ENCODE data around the gene HMCN1.

The HMCN1 gene

GRCh38 chr1:186099336-186100104 is 365.3 kb downstream of the HMCN1 start:
- DNase-seq, result no peak
- Mint-ChIP-seq H3K27me3 (no peaks in the 10 kb centered on the region), H3K4me1 (peaks cover 0 to 4% of the 10 kb centered on the region in 2 donors), H3K4me3 (no peak overlapping the region), H3K36me3 (no peaks in the 10 kb centered on the region), H3K27ac (no peak overlapping the region), H3K9me3 (no peaks in the 10 kb centered on the region)
- no peak for ATAC-seq (replicated peaks)

- Mint-ChIP-seq H3K9me3 (no peaks in the 10 kb centered on the region), H3K4me3 (no peak overlapping the region), H3K27me3 (no peaks in the 10 kb centered on the region), H3K27ac (no peak overlapping the region), H3K36me3 (no peaks in the 10 kb centered on the region), H3K4me1 (peaks cover 0 to 4% of the 10 kb centered on the region in 2 donors)
- no peak for DNase-seq
- ATAC-seq (replicated peaks), result no peak
Measured at GRCh38 chr1:186102107-186102506, 367.9 kb downstream of the HMCN1 start.

GRCh38 chr1:186102547-186103148 is 368.5 kb downstream of the HMCN1 start:
- Mint-ChIP-seq H3K36me3 (no peaks in the 10 kb centered on the region), H3K27me3 (no peaks in the 10 kb centered on the region), H3K4me1 (peaks cover 0 to 4% of the 10 kb centered on the region in 2 donors), H3K4me3 (no peak overlapping the region), H3K27ac (no peak overlapping the region), H3K9me3 (no peaks in the 10 kb centered on the region)
- DNase-seq (no peak), ATAC-seq (replicated peaks) (no peak)

DNA sequence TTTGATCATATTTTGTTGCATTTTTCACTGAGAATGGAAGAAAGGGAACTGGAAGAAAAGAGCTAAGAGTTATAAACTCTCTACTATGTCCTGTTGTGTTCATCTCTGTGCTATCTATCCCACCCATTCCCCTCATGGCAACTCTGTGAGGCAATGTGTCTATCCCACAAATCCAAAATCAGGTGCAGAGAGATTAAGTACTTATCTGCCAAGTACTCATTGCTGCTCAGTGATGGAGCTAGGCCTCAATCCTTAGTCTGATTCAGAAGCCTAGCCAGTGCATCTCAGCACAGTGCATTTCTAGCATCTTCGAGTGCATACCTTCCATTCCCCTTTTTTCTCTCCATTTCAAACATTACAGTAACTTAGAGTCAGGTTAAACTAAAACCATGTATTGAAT is 370.3 kb downstream of the HMCN1 start:
- no peak overlapping the region for H3K4me3 Mint-ChIP-seq
- no peaks in the 10 kb centered on the region for H3K27me3 Mint-ChIP-seq
- no peak overlapping the region for H3K27ac Mint-ChIP-seq
- no peaks in the 10 kb centered on the region for H3K36me3 Mint-ChIP-seq
- ATAC-seq (replicated peaks) (no peak), DNase-seq (no peak)
- H3K9me3 Mint-ChIP-seq, result no peaks in the 10 kb centered on the region
- peaks cover 0 to 4% of the 10 kb centered on the region in 2 donors for H3K4me1 Mint-ChIP-seq

GRCh38 chr1:186112280-186112679 is 378.1 kb downstream of the HMCN1 start:
- Mint-ChIP-seq H3K27me3 (no peaks in the 10 kb centered on the region), H3K4me1 (peaks cover 3 to 5% of the 10 kb centered on the region in 2 donors), H3K4me3 (no peak overlapping the region), H3K36me3 (no peaks in the 10 kb centered on the region), H3K9me3 (peaks cover 3 to 7% of the 10 kb centered on the region in 2 donors), H3K27ac (no peak overlapping the region)
- no peak for DNase-seq
- no peak for ATAC-seq (replicated peaks)

DNA sequence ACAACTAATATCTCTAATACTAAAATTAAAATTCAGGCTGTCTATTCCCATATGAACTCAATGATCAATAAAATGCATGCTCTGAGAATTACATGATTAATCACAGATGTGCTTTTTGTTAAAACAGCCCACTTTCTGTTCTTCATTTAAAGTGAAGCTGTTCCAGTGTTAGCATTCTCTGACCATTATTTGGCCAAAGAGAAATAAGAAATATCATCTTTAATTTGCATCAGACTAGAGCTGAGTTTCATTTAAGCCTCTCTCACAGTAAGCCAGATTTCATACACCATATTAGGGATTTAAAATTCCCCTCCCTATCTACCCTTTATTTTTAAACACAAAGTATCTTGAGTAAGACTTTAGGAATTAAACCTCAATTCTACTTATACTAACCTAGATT is 379.3 kb downstream of the HMCN1 start:
- peaks cover 3 to 7% of the 10 kb centered on the region in 2 donors for H3K9me3 Mint-ChIP-seq
- no peak overlapping the region for H3K4me3 Mint-ChIP-seq
- H3K27me3 Mint-ChIP-seq, result no peaks in the 10 kb centered on the region
- H3K4me1 Mint-ChIP-seq, result peaks cover 3 to 5% of the 10 kb centered on the region in 2 donors
- no peak overlapping the region for H3K27ac Mint-ChIP-seq
- no peaks in the 10 kb centered on the region for H3K36me3 Mint-ChIP-seq
- ATAC-seq (replicated peaks), result no peak
- no peak for DNase-seq

GRCh38 chr1:186118724-186119123 is 384.5 kb downstream of the HMCN1 start:
- Mint-ChIP-seq H3K27me3 (peaks cover 0 to 5% of the 10 kb centered on the region in 2 donors), H3K4me3 (no peak overlapping the region), H3K4me1 (no peaks in the 10 kb centered on the region), H3K27ac (no peak overlapping the region), H3K36me3 (no peaks in the 10 kb centered on the region), H3K9me3 (peaks cover 0 to 2% of the 10 kb centered on the region in 2 donors)
- no peak for ATAC-seq (replicated peaks)
- no peak for DNase-seq

GRCh38 chr1:186122837-186123236 is 388.6 kb downstream of the HMCN1 start:
- no peak for ATAC-seq (replicated peaks)

DNA sequence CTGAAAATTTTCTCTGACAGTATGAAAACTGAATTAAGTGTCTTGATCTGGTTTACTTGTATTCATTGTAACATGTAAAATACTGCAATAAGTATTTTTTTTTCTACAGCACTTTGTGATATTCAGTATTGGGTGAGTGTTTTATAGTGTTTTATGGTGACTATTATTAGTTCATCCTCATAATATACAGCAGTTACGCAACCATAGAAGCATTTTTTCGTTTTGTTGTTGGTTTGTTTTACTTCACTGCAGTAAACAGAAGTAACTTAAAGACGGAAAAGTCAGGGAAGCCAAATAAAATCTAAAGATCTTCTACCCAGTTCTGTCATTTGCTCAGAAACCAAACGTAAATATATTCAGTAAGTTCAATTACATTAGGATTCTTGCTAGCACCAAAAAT is 390.8 kb downstream of the HMCN1 start:
- H3K4me3 Mint-ChIP-seq, result no peak overlapping the region
- H3K4me1 Mint-ChIP-seq, result no peaks in the 10 kb centered on the region
- DNase-seq, result no peak
- no peaks in the 10 kb centered on the region for H3K36me3 Mint-ChIP-seq
- no peak overlapping the region for H3K27ac Mint-ChIP-seq
- ATAC-seq (replicated peaks), result no peak
- H3K27me3 Mint-ChIP-seq, result peaks cover 0 to 5% of the 10 kb centered on the region in 2 donors
- H3K9me3 Mint-ChIP-seq, result peaks cover 0 to 2% of the 10 kb centered on the region in 2 donors

More at GRCh38 chr1:186122837-186123236, 388.6 kb downstream of the HMCN1 start:
- no peaks in the 10 kb centered on the region for H3K36me3 Mint-ChIP-seq
- no peak overlapping the region for H3K4me3 Mint-ChIP-seq
- DNase-seq, result no peak
- peaks cover 0 to 2% of the 10 kb centered on the region in 2 donors for H3K9me3 Mint-ChIP-seq
- H3K27me3 Mint-ChIP-seq, result peaks cover 0 to 5% of the 10 kb centered on the region in 2 donors
- H3K4me1 Mint-ChIP-seq, result no peaks in the 10 kb centered on the region
- H3K27ac Mint-ChIP-seq, result no peak overlapping the region

DNA sequence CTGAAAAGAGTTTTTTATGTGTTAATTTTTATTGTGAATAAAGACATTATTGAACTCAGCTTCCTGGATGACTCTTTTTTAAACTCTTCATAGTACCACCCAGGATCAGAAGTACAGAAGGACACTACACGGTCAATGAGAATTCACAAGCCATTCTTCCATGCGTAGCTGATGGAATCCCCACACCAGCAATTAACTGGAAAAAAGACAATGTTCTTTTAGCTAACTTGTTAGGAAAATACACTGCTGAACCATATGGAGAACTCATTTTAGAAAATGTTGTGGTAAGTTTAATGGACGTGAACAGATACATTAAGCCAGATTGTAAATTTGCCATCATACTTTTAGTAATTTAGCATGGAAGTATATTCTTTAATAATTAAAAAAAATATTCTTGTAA is 391.3 kb downstream of the HMCN1 start:
- Mint-ChIP-seq H3K27me3 (peaks cover 0 to 5% of the 10 kb centered on the region in 2 donors), H3K27ac (no peak overlapping the region), H3K4me1 (no peaks in the 10 kb centered on the region), H3K36me3 (no peaks in the 10 kb centered on the region), H3K9me3 (peaks cover 0 to 2% of the 10 kb centered on the region in 2 donors), H3K4me3 (no peak overlapping the region)
- ATAC-seq (replicated peaks), result no peak
- no peak for DNase-seq

- no peaks in the 10 kb centered on the region for H3K9me3 Mint-ChIP-seq
- no peak overlapping the region for H3K27ac Mint-ChIP-seq
- H3K36me3 Mint-ChIP-seq, result no peaks in the 10 kb centered on the region
- DNase-seq (no peak), ATAC-seq (replicated peaks) (no peak)
- H3K4me3 Mint-ChIP-seq, result no peak overlapping the region
- no peaks in the 10 kb centered on the region for H3K4me1 Mint-ChIP-seq
- no peaks in the 10 kb centered on the region for H3K27me3 Mint-ChIP-seq
Measured at GRCh38 chr1:186129758-186130157, 395.6 kb downstream of the HMCN1 start.

DNA sequence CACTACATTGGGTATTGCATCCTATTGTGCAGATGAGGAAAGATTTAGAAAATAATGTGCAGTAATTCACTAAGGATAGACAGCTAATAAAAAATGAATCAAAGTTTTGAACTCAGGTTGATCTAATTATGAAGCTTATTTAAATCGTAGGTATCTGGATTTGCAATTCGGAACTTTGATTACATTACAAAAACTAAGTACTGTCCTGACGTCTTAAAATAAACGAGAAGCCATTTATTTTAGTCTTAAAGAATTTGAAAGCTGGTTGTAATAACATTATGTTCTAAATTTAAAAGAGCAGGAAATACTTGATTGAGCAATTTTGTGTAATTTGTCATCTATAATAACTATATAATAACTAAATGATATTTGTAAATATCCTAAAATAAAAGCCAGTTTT is 404.9 kb downstream of the HMCN1 start:
- Mint-ChIP-seq H3K27ac (no peak overlapping the region), H3K4me3 (no peak overlapping the region), H3K4me1 (no peaks in the 10 kb centered on the region), H3K9me3 (peaks cover 0 to 4% of the 10 kb centered on the region in 2 donors), H3K36me3 (no peaks in the 10 kb centered on the region), H3K27me3 (no peaks in the 10 kb centered on the region)
- no peak for ATAC-seq (replicated peaks)
- no peak for DNase-seq

GRCh38 chr1:186139701-186140100 is 405.5 kb downstream of the HMCN1 start:
- H3K27me3 Mint-ChIP-seq, result no peaks in the 10 kb centered on the region
- no peak for DNase-seq
- no peaks in the 10 kb centered on the region for H3K36me3 Mint-ChIP-seq
- ATAC-seq (replicated peaks), result no peak
- H3K4me1 Mint-ChIP-seq, result no peaks in the 10 kb centered on the region
- no peak overlapping the region for H3K4me3 Mint-ChIP-seq
- peaks cover 0 to 4% of the 10 kb centered on the region in 2 donors for H3K9me3 Mint-ChIP-seq
- no peak overlapping the region for H3K27ac Mint-ChIP-seq

GRCh38 chr1:186142159-186142558 is 408.0 kb downstream of the HMCN1 start:
- ATAC-seq (replicated peaks), result no peak
- peaks cover 0 to 6% of the 10 kb centered on the region in 2 donors for H3K9me3 Mint-ChIP-seq
- DNase-seq, result no peak
- no peak overlapping the region for H3K4me3 Mint-ChIP-seq
- no peaks in the 10 kb centered on the region for H3K27me3 Mint-ChIP-seq
- no peak overlapping the region for H3K27ac Mint-ChIP-seq
- H3K36me3 Mint-ChIP-seq, result no peaks in the 10 kb centered on the region
- H3K4me1 Mint-ChIP-seq, result no peaks in the 10 kb centered on the region

DNA sequence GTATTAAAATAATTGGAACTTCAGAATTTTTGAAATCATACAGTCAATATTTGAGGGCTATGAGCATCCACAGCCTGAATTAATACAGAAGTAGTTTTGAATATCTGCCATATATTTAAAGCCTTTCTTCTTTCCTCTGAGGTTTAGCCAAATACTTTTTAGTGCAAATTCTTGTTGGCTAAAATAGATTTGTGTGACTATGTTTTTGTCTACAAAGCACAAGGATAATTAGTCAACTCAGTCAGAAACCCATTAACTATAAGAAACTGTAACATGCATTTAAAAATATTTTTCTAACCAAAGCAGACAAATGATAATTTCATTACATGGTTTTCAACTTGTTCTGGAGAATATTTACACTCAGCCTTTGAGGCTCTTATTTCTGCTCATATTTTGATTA is 408.7 kb downstream of the HMCN1 start:
- no peaks in the 10 kb centered on the region for H3K36me3 Mint-ChIP-seq
- H3K9me3 Mint-ChIP-seq, result peaks cover 0 to 7% of the 10 kb centered on the region in 2 donors
- H3K27me3 Mint-ChIP-seq, result no peaks in the 10 kb centered on the region
- H3K4me1 Mint-ChIP-seq, result no peaks in the 10 kb centered on the region
- no peak for DNase-seq
- ATAC-seq (replicated peaks), result no peak
- H3K4me3 Mint-ChIP-seq, result no peak overlapping the region
- no peak overlapping the region for H3K27ac Mint-ChIP-seq

All from stimulated activated naive B cell treated with anti-CD40 and anti-IgM and Interleukin-4, amounts not matched to agents 10 μg/mL and 1 μg/mL and 100 μg/mL, for 72 hours (primary cell).